Endothelial cell of umbilical vein (primary cell): ENCODE results near the gene SDCCAG8. TPM values are rescaled to one million over a fixed set of nuclear protein-coding genes. Genes with fewer than 3 reads are reported as not detected.

Experiments used
- BruUV-seq: library from RNA; stranded (reverse); fragments of 400-500 nt; replicated peaks from 2 replicates; lab custom pipeline; 2021; lab: Mats Ljungman, UMichigan
- CTCF ChIA-PET: fragments of 300-600, 350-600 bp; sonication (Branson Sonifier 250); formaldehyde crosslinking; loops from one replicate; lab custom pipeline; 2021; ENCODE audit warnings: antibody characterized with exemption, inconsistent platforms; lab: Charles Lee
- POLR2A ChIA-PET: fragments of 300-600, 350-600 bp; sonication (Branson Sonifier 250); formaldehyde crosslinking; loops from one replicate; lab custom pipeline; 2021; ENCODE audit warnings: antibody characterized with exemption, inconsistent platforms; lab: Charles Lee
- DNase-seq: peaks from one replicate; pipeline ENCODE4 v3.0.0-alpha.2; 2011; ENCODE audit warnings: low read depth, low spot score
- FAIRE-seq: peaks from 2 replicates; lab custom pipeline; 2011; peaks lifted over from hg19 to GRCh38; lab: Jason Lieb, UNC
- H2AFZ ChIP-seq: 2 replicates; pipeline ENCODE4 v1.6.0; 2012; ENCODE audit warnings: low read depth, low read length, control low read depth, inconsistent platforms
- H3K27ac ChIP-seq: 2 replicates; pipeline ENCODE4 v1.5.1; 2011; ENCODE audit warnings: low read depth, mild to moderate bottlenecking, control low read depth, low read length, moderate library complexity; ENCODE audit not compliant: insufficient read depth
- H3K27me3 ChIP-seq, 2 experiments: 2 replicates each; pipeline versions ENCODE4 v1.6.0 to v1.6.1; 2011; ENCODE audit warnings: low read length in 2 of 2, mixed read lengths in 1 of 2; ENCODE audit not compliant: control insufficient read depth in 2 of 2, insufficient read depth in 2 of 2
- H3K36me3 ChIP-seq, 2 experiments: 2 replicates in 1 of 2; 3 replicates in 1 of 2; pipeline ENCODE4 v1.5.1; 2011; ENCODE audit warnings: low read length in 2 of 2, mild to moderate bottlenecking in 1 of 2, moderate library complexity in 1 of 2; ENCODE audit not compliant: control insufficient read depth in 2 of 2, insufficient read depth in 2 of 2; ENCODE audit errors: extremely low read depth in 1 of 2
- H3K4me1 ChIP-seq: 3 replicates; pipeline ENCODE4 v1.5.1; 2011; ENCODE audit warnings: mild to moderate bottlenecking, low read length; ENCODE audit not compliant: control insufficient read depth, insufficient read depth; ENCODE audit errors: extremely low read depth
- H3K4me2 ChIP-seq: 2 replicates; pipeline ENCODE4 v1.6.1; 2011; ENCODE audit warnings: low read length, control low read depth, mixed read lengths; ENCODE audit not compliant: insufficient read depth
- H3K4me3 ChIP-seq, 3 experiments: fragments of 200-600 bp in 1 of 3; sonication (generic), shearing (Covaris generic) in 1 of 3; replicated peaks in 1 of 3; 2 replicates each; pipeline ENCODE4 v1.5.1; 2011 to 2016; ENCODE audit warnings: control low read depth in 3 of 3, low read length in 3 of 3, mild to moderate bottlenecking in 2 of 3, inconsistent platforms in 1 of 3, low read depth in 1 of 3, moderate library complexity in 1 of 3; ENCODE audit not compliant: insufficient read depth in 1 of 3
- H3K79me2 ChIP-seq: 2 replicates; pipeline ENCODE4 v1.6.0; 2012; ENCODE audit warnings: low read length, inconsistent platforms; ENCODE audit not compliant: control insufficient read depth, insufficient read depth
- H3K9ac ChIP-seq: replicated peaks from 2 replicates; pipeline ENCODE3; 2011; ENCODE audit warnings: low read length, control low read depth; ENCODE audit not compliant: insufficient read depth; ENCODE audit errors: extremely low read depth
- H3K9me1 ChIP-seq: replicated peaks from 3 replicates; pipeline ENCODE4 v1.6.0; 2011; ENCODE audit warnings: mild to moderate bottlenecking, low read length; ENCODE audit not compliant: control insufficient read depth, insufficient read depth; ENCODE audit errors: extremely low read depth
- H3K9me3 ChIP-seq: replicated peaks from 2 replicates; pipeline ENCODE4 v1.5.1; 2012; ENCODE audit warnings: low read length, inconsistent platforms; ENCODE audit not compliant: control insufficient read depth, insufficient read depth
- H4K20me1 ChIP-seq: replicated peaks from 2 replicates; pipeline ENCODE3; 2011; ENCODE audit warnings: mild to moderate bottlenecking, low read length; ENCODE audit not compliant: control insufficient read depth, insufficient read depth; ENCODE audit errors: extremely low read depth
- CTCF ChIP-seq, 2 donors: IDR thresholded peaks; 1 replicate in 1 of 2; 2 replicates in 1 of 2; pipeline ENCODE4 v1.5.1; 2011; ENCODE audit warnings: low read length in 2 of 2, mild to moderate bottlenecking in 2 of 2, moderate library complexity in 2 of 2, control low read depth in 1 of 2, inconsistent platforms in 1 of 2, low read depth in 1 of 2; ENCODE audit not compliant: insufficient read depth in 1 of 2; ENCODE audit errors: extremely low read depth in 1 of 2
- EZH2 ChIP-seq: IDR thresholded peaks from 2 replicates; pipeline ENCODE4 v1.6.1; 2012; ENCODE audit warnings: borderline replicate concordance, low read depth, mild to moderate bottlenecking, moderate library complexity, low read length, inconsistent platforms; ENCODE audit not compliant: severe bottlenecking
- FOS ChIP-seq: IDR thresholded peaks from 2 replicates; pipeline ENCODE4 v1.6.1; 2011; ENCODE audit warnings: mild to moderate bottlenecking, low read length, moderate library complexity, borderline replicate concordance; ENCODE audit not compliant: insufficient read depth
- GATA2 ChIP-seq: IDR thresholded peaks from 2 replicates; pipeline ENCODE4 v1.7.0; 2011; ENCODE audit warnings: low read depth, mild to moderate bottlenecking, moderate library complexity, mixed read lengths, low read length; ENCODE audit not compliant: insufficient read length, insufficient read depth
- JUN ChIP-seq: IDR thresholded peaks from 2 replicates; pipeline ENCODE4 v1.6.1; 2011; ENCODE audit warnings: borderline replicate concordance, low read depth; ENCODE audit not compliant: insufficient read length, insufficient read depth
- MAX ChIP-seq: IDR thresholded peaks from 2 replicates; pipeline ENCODE4 v1.6.1; 2011; ENCODE audit not compliant: insufficient read depth, insufficient read length
- MYC ChIP-seq: IDR thresholded peaks from one replicate; pipeline ENCODE4 v1.6.1; 2011; ENCODE audit warnings: mild to moderate bottlenecking, low read depth, low read length
- POLR2A ChIP-seq: IDR thresholded peaks from 2 replicates; pipeline ENCODE4 v1.6.1; 2012; ENCODE audit warnings: low read depth, mild to moderate bottlenecking, control low read depth, low read length
- POLR2AphosphoS5 ChIP-seq: IDR thresholded peaks from 2 replicates; pipeline ENCODE4 v1.6.1; 2012; ENCODE audit warnings: low read depth, mild to moderate bottlenecking, control low read depth, low read length, moderate library complexity; ENCODE audit not compliant: insufficient read depth
- dilution Hi-C: fragments of 300-500 bp; cut with MboI; formaldehyde crosslinking; loops from one replicate; pipeline ENCODE4 v1.15.0; 2019; ENCODE audit warnings: low sequenced_read_pairs; ENCODE audit not compliant: extremely low pct_ligation_motif_present
- intact Hi-C: fragments of 100-400 bp; cut with micrococcal nuclease; formaldehyde crosslinking; loops from one replicate; pipeline ENCODE4 v1.10.0; 2022
- polyA plus RNA-seq, 4 experiments: library from polyadenylated mRNA; depleted of rRNA in 3 of 4; stranded (reverse) in 3 of 4; unstranded in 1 of 4; fragments of >200 nt; gene quantifications; 2 replicates each; pipeline versions ENCODE4 v1.2.1 to v1.2.3, GENCODE V29; 2011 to 2012; ENCODE audit warnings: missing spikeins in 1 of 4
- total RNA-seq: library from RNA; stranded (reverse); gene quantifications from 2 replicates; pipeline ENCODE4 v1.2.3, GENCODE V29; 2021

SDCCAG8 gene
- total and polyA plus RNA-seq, 2 donors (not counting 3 experiments of a cell fraction or from before 2014, with no cell fraction given), result 14.6 to 25.7 TPM

GRCh38 chr1:243233908-243234307, 21.9 kb upstream of the SDCCAG8 start:
- no TSS peak for BruUV-seq

More at GRCh38 chr1:243233908-243234307, 21.9 kb upstream of the SDCCAG8 start:
- dilution Hi-C loops, result no loop called here
- Histone ChIP-seq H3K36me3 (peaks cover 0 to 6% of the 10 kb centered on the region in 2 experiments), H3K9ac (no peak overlapping the region), H4K20me1 (peaks cover 35% of the 10 kb centered on the region), H2AFZ (no peak overlapping the region), H3K4me2 (no peak overlapping the region), H3K27ac (peak overlapping the region; percentile 6), H3K79me2 (peaks cover 100% of the 10 kb centered on the region), H3K4me1 (peaks cover 27% of the 10 kb centered on the region), H3K9me1 (no peaks in the 10 kb centered on the region), H3K9me3 (peaks cover 7% of the 10 kb centered on the region), H3K4me3 (no peak overlapping the region), H3K27me3 (no peaks in the 10 kb centered on the region)
- FAIRE-seq (no peak), DNase-seq (peak; percentile 38)
- CTCF ChIA-PET, result interaction anchor here (1.5 to 1.9 kb wide), 2 partner anchors 13 to 23 kb away, joined by 5 to 6 read pairs; partner anchors contain the start of gene SDCCAG8
- intact Hi-C loops, result no loop called here
- POLR2A ChIA-PET, result no interaction called here
- TF ChIP-seq JUN (no peak), MYC (no peak), CTCF (IDR thresholded peaks at IDR 0.05; ENCODE audit: extremely low read depth in 1 of 2, insufficient read depth in 1 of 2, low read depth in 1 of 2, low read length in 2 of 2) (no peak), MAX (no peak), POLR2AphosphoS5 (no peak), EZH2 (no peak), FOS (no peak), POLR2A (no peak), GATA2 (no peak)
